IMR-90 (cell line): Measurements from ENCODE around the gene ADPRHL1. TPM values are rescaled to one million over a fixed set of nuclear protein-coding genes. Genes with fewer than 3 reads are reported as not detected.

ENCODE experiments used
- ATAC-seq: fragments of 200-7000 bp; cut with Tn5 transposase; 2 replicates; pipeline ENCODE4 v1.9.1; 2020; ENCODE audit warnings: low read depth, mild to moderate bottlenecking, moderate library complexity
- BruUV-seq: library from RNA; stranded (reverse); fragments of 400-500 nt; replicated peaks from 2 replicates; lab custom pipeline; 2021; lab: Mats Ljungman, UMichigan
- CTCF ChIA-PET: fragments of 300-600 bp; formaldehyde crosslinking; extraction: SDS; loops from one replicate; lab custom pipeline; 2021; ENCODE audit warnings: antibody characterized with exemption; lab: Yijun Ruan, JAX
- POLR2A ChIA-PET: fragments of 300-600 bp; sonication (Branson Sonifier 250); formaldehyde crosslinking; loops from one replicate; lab custom pipeline; 2022; ENCODE audit warnings: antibody characterized with exemption; ENCODE audit not compliant: unreplicated experiment; lab: Charles Lee
- DNase-seq: peaks from one replicate; pipeline ENCODE4 v3.0.0; 2013
- H2AFZ ChIP-seq: replicated peaks from 2 replicates; pipeline ENCODE3; 2013; ENCODE audit warnings: low read length, mild to moderate bottlenecking; ENCODE audit not compliant: poor library complexity
- H2AK5ac ChIP-seq: 2 replicates; pipeline ENCODE4 v1.6.1; 2013; ENCODE audit warnings: low read depth, low read length, inconsistent platforms
- H2AK9ac ChIP-seq: replicated peaks from 2 replicates; pipeline ENCODE3; 2013; ENCODE audit warnings: mild to moderate bottlenecking, low read depth, low read length, moderate library complexity; ENCODE audit not compliant: poor library complexity
- H2BK120ac ChIP-seq: 2 replicates; pipeline ENCODE4 v1.6.1; 2013; ENCODE audit warnings: low read depth, low read length, inconsistent platforms
- H2BK15ac ChIP-seq: 3 replicates; pipeline ENCODE4 v1.6.1; 2013; ENCODE audit warnings: low read depth, low read length, inconsistent platforms
- H2BK20ac ChIP-seq: 2 replicates; pipeline ENCODE4 v1.6.1; 2013; ENCODE audit warnings: low read depth, mild to moderate bottlenecking, inconsistent platforms, low read length, moderate library complexity
- H2BK5ac ChIP-seq: 2 replicates; pipeline ENCODE4 v1.6.1; 2013; ENCODE audit warnings: mild to moderate bottlenecking, low read depth, low read length, inconsistent platforms; ENCODE audit not compliant: poor library complexity, severe bottlenecking
- H3K14ac ChIP-seq: replicated peaks from 2 replicates; pipeline ENCODE4 v1.6.1; 2013; ENCODE audit warnings: low read depth, low read length, inconsistent platforms
- H3K18ac ChIP-seq: 2 replicates; pipeline ENCODE4 v1.6.1; 2013; ENCODE audit warnings: low read depth, low read length, control low read depth
- H3K23ac ChIP-seq: 2 replicates; pipeline ENCODE4 v1.6.1; 2013; ENCODE audit warnings: low read depth, low read length, inconsistent platforms
- H3K27ac ChIP-seq: 2 replicates; pipeline ENCODE4 v1.5.1; 2013; ENCODE audit warnings: mild to moderate bottlenecking, control low read depth, low read length; ENCODE audit not compliant: insufficient read depth
- H3K27me3 ChIP-seq: 2 replicates; pipeline ENCODE4 v1.6.1; 2013; ENCODE audit warnings: low read length; ENCODE audit not compliant: control insufficient read depth, insufficient read depth
- H3K36me3 ChIP-seq: 2 replicates; pipeline ENCODE4 v1.6.1; 2013; ENCODE audit warnings: low read length, mixed read lengths; ENCODE audit not compliant: control insufficient read depth, insufficient read depth
- H3K4ac ChIP-seq: 2 replicates; pipeline ENCODE4 v1.6.1; 2013; ENCODE audit warnings: low read depth, low read length, inconsistent platforms
- H3K4me1 ChIP-seq: 2 replicates; pipeline ENCODE4 v1.6.1; 2013; ENCODE audit warnings: low read length, mixed read lengths; ENCODE audit not compliant: control insufficient read depth, insufficient read depth
- H3K4me2 ChIP-seq: 2 replicates; pipeline ENCODE4 v1.6.1; 2013; ENCODE audit warnings: low read depth, mild to moderate bottlenecking, control low read depth, low read length, moderate library complexity
- H3K4me3 ChIP-seq: 2 replicates; pipeline ENCODE4 v1.5.1; 2013; ENCODE audit warnings: low read depth, mild to moderate bottlenecking, control low read depth, low read length, moderate library complexity; ENCODE audit not compliant: insufficient read depth
- H3K56ac ChIP-seq: 2 replicates; pipeline ENCODE4 v1.6.1; 2013; ENCODE audit warnings: low read length, inconsistent platforms; ENCODE audit not compliant: insufficient read depth; ENCODE audit errors: extremely low read depth
- H3K79me1 ChIP-seq, 2 experiments: 2 replicates each; pipeline ENCODE4 v1.6.1; 2013; ENCODE audit warnings: low read length in 2 of 2, inconsistent platforms in 1 of 2, low read depth in 1 of 2
- H3K9ac ChIP-seq: 2 replicates; pipeline ENCODE4 v1.6.1; 2013; ENCODE audit warnings: low read depth, low read length, control low read depth
- H3K9me1 ChIP-seq: 2 replicates; pipeline ENCODE4 v1.6.1; 2013; ENCODE audit warnings: low read length, inconsistent platforms; ENCODE audit not compliant: insufficient read depth
- H3K9me3 ChIP-seq: 2 replicates; pipeline ENCODE4 v1.6.1; 2013; ENCODE audit warnings: low read length; ENCODE audit not compliant: control insufficient read depth, insufficient read depth
- H4K20me1 ChIP-seq: 2 replicates; pipeline ENCODE4 v1.6.1; 2013; ENCODE audit warnings: low read length, inconsistent platforms; ENCODE audit not compliant: insufficient read depth
- H4K5ac ChIP-seq: 2 replicates; pipeline ENCODE4 v1.6.1; 2013; ENCODE audit warnings: mild to moderate bottlenecking, low read depth, low read length, control low read depth
- H4K8ac ChIP-seq, 2 experiments: 2 replicates each; pipeline ENCODE4 v1.6.1; 2013; ENCODE audit warnings: low read depth in 2 of 2, low read length in 2 of 2, control low read depth in 1 of 2, inconsistent platforms in 1 of 2
- H4K91ac ChIP-seq: 2 replicates; pipeline ENCODE4 v1.6.1; 2013; ENCODE audit warnings: low read depth, low read length, inconsistent platforms; ENCODE audit not compliant: insufficient read depth
- BHLHE40 ChIP-seq: fragments of 150-350 bp; IDR thresholded peaks from 2 replicates; pipeline ENCODE4 v1.6.1; 2016; ENCODE audit warnings: mild to moderate bottlenecking, low read depth, low read length
- CEBPB ChIP-seq: IDR thresholded peaks from 2 replicates; pipeline ENCODE4 v1.6.1; 2012; ENCODE audit warnings: low read depth, low read length, improper control_type of control experiment
- CHD1 ChIP-seq: IDR thresholded peaks from 2 replicates; pipeline ENCODE4 v1.6.1; 2012; ENCODE audit warnings: low read depth, low read length, improper control_type of control experiment
- CTCF ChIP-seq: conservative IDR thresholded peaks from 2 replicates; pipeline ENCODE4 v1.5.1; 2012; ENCODE audit warnings: mild to moderate bottlenecking, low read depth, low read length, improper control_type of control experiment
- ELK1 ChIP-seq: fragments of 150-350 bp; IDR thresholded peaks from 2 replicates; pipeline ENCODE4 v1.6.1; 2016; ENCODE audit warnings: low read depth, mild to moderate bottlenecking, low read length, moderate library complexity, borderline replicate concordance
- FOS ChIP-seq: fragments of 150-350 bp; IDR thresholded peaks from 2 replicates; pipeline ENCODE4 v1.6.1; 2016; ENCODE audit warnings: low read depth, low read length
- MAFK ChIP-seq: IDR thresholded peaks from 2 replicates; pipeline ENCODE4 v1.6.1; 2012; ENCODE audit warnings: low read depth, low read length, improper control_type of control experiment
- MAZ ChIP-seq: IDR thresholded peaks from 2 replicates; pipeline ENCODE4 v1.6.1; 2012; ENCODE audit warnings: low read depth, mild to moderate bottlenecking, low read length, improper control_type of control experiment, moderate library complexity, borderline replicate concordance
- MXI1 ChIP-seq: IDR thresholded peaks from 2 replicates; pipeline ENCODE4 v1.6.1; 2012; ENCODE audit warnings: low read depth, mild to moderate bottlenecking, low read length, moderate library complexity, borderline replicate concordance
- NFE2L2 ChIP-seq: fragments of 150-350 bp; IDR thresholded peaks from 2 replicates; pipeline ENCODE4 v1.6.1; 2016; ENCODE audit warnings: low read depth, mild to moderate bottlenecking, low read length
- POLR2A ChIP-seq: IDR thresholded peaks from 2 replicates; pipeline ENCODE4 v1.6.1; 2012; ENCODE audit warnings: mild to moderate bottlenecking, low read depth, low read length
- RAD21 ChIP-seq: IDR thresholded peaks from 2 replicates; pipeline ENCODE4 v1.6.1; 2012; ENCODE audit warnings: low read length, improper control_type of control experiment
- RCOR1 ChIP-seq: IDR thresholded peaks from 2 replicates; pipeline ENCODE4 v1.6.1; 2012; ENCODE audit warnings: mild to moderate bottlenecking, low read length, improper control_type of control experiment; ENCODE audit not compliant: insufficient replicate concordance
- RFX5 ChIP-seq: IDR thresholded peaks from 2 replicates; pipeline ENCODE4 v1.8.0; 2012; ENCODE audit warnings: low read depth, mild to moderate bottlenecking, low read length, moderate library complexity
- SMC3 ChIP-seq: fragments of 150-350 bp; IDR thresholded peaks from 2 replicates; pipeline ENCODE4 v1.6.1; 2016; ENCODE audit warnings: low read depth, mild to moderate bottlenecking, antibody characterized with exemption, low read length, moderate library complexity
- WGBS, 2 experiments: methylation state at CpG; one replicate each; pipeline versions ENCODE4 v1.1.5 to v1.1.7; 2013; ENCODE audit warnings: missing lambda C conversion rate in 2 of 2; ENCODE audit not compliant: insufficient read length in 1 of 2; ENCODE audit errors: extremely low coverage in 2 of 2; 5-methylcytosine and 5-hydroxymethylcytosine counted together
- dilution Hi-C: fragments of 300-500 bp; cut with HindIII; formaldehyde crosslinking; loops from one replicate; pipeline ENCODE4 v1.14.3; 2018; ENCODE audit warnings: low sequenced_read_pairs; ENCODE audit not compliant: unreplicated experiment
- in situ Hi-C: fragments of 300-500 bp; cut with MboI; formaldehyde crosslinking; loops from 3 replicates; pipeline ENCODE4 v1.14.3; 2019; ENCODE audit warnings: low sequenced_read_pairs, inconsistent platforms, mixed read lengths
- intact Hi-C: fragments of 100-400 bp; cut with micrococcal nuclease; formaldehyde crosslinking; loops from 2 replicates; pipeline ENCODE4 v1.10.0; 2022
- polyA plus RNA-seq, 3 experiments: library from polyadenylated mRNA; depleted of rRNA; stranded (reverse); fragments of >200 nt; gene quantifications; 2 replicates each; pipeline ENCODE4 v1.2.3, GENCODE V29; 2012; ENCODE audit warnings: low replicate concordance in 1 of 3
- total RNA-seq: library from RNA; depleted of rRNA; stranded (reverse); fragments of >200 nt; gene quantifications from 2 replicates; pipeline ENCODE4 v1.2.3, GENCODE V29; 2012
- TF ChIP-seq, protein P1 (sequence below): fragments of 150-350 bp; IDR thresholded peaks from 2 replicates; pipeline ENCODE4 v1.6.1; 2017; ENCODE audit warnings: mild to moderate bottlenecking, antibody characterized with exemption, low read length, low read depth

ADPRHL1 gene
- total and polyA plus RNA-seq, 2 of the 4 experiments (the other 2 are of a cell fraction), result 0.36 to 0.67 TPM

DNA sequence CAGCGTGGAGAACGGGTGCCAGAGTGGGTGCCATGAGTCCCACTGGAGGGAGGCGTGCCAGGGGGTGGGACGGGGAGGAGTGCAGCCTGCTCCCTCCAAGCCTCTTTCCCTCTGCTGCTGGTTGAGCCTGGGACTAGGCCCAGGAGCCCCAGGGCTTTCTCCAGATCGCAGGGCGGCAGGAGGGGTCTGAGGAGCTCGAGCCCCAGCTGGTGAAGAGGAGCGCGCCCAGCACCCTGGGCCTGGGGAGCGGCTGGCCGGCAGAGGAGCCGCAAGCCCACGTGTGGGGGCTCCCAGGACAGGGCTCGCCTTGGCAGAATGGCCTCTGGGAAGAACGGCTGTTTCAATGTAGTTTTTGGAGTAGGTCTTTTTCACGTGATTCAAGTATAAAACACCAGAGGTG is 49.4 kb upstream of the ADPRHL1 start:
- Histone ChIP-seq H3K18ac (no peak overlapping the region), H3K4me1 (0 out of 2 replicates have a peak, but pooled peaks cover 3% of the 10 kb centered on the region), H3K23ac (no peak overlapping the region), H3K14ac (no peak overlapping the region), H3K9ac (no peak overlapping the region), H2AK5ac (no peak overlapping the region), H2BK120ac (no peak overlapping the region), H3K56ac (no peak overlapping the region), H3K9me3 (no peaks in the 10 kb centered on the region), H3K9me1 (peaks cover 10% of the 10 kb centered on the region; the same call in 1 of the 2 replicates), H4K20me1 (peaks cover 32% of the 10 kb centered on the region), H4K91ac (no peak overlapping the region), H4K8ac (no peak overlapping the region), H2AFZ (no peak overlapping the region), H3K79me1 (peaks cover 42 to 67% of the 10 kb centered on the region in 2 experiments), H2BK20ac (no peak overlapping the region), H3K36me3 (peaks cover 57% of the 10 kb centered on the region), H3K27me3 (no peaks in the 10 kb centered on the region), H3K27ac (no peak overlapping the region), H3K4me2 (no peak overlapping the region), H2BK5ac (no peak overlapping the region), H2BK15ac (no peak overlapping the region), H3K4ac (no peak overlapping the region), H3K4me3 (no peak overlapping the region), H2AK9ac (no peak overlapping the region), H4K5ac (no peak overlapping the region)
- ChIA-PET CTCF (no interaction called here), POLR2A (no interaction called here)
- BruUV-seq, result no TSS peak
- in situ Hi-C loops, result no loop called here
- intact Hi-C loops, result no loop called here
- ATAC-seq (no peak), DNase-seq (no peak)
- WGBS, 2 experiments, result 94% methylated on average over 7 of the region's 16 CpGs; no CpG with 5 or more reads in 1 of the 2 experiments
- TF ChIP-seq RAD21 (no peak), NFE2L2 (no peak), SMC3 (no peak), CEBPB (no peak), MAZ (no peak), BHLHE40 (no peak), FOS (no peak), POLR2A (no peak), CHD1 (no peak), MXI1 (no peak), RCOR1 (no peak), RFX5 (no peak), ELK1 (no peak), CTCF (no peak), MAFK (no peak)
- TF ChIP-seq, protein P1, sequence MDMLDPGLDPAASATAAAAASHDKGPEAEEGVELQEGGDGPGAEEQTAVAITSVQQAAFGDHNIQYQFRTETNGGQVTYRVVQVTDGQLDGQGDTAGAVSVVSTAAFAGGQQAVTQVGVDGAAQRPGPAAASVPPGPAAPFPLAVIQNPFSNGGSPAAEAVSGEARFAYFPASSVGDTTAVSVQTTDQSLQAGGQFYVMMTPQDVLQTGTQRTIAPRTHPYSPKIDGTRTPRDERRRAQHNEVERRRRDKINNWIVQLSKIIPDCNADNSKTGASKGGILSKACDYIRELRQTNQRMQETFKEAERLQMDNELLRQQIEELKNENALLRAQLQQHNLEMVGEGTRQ, result no peak
- dilution Hi-C loops, result no loop called here
